Psoas muscle (tissue), 8 donors: Measurements from ENCODE around the gene CCDC141. TPM values are rescaled to one million over a fixed set of nuclear protein-coding genes. Genes with fewer than 3 reads are reported as not detected.

Source experiments
- ATAC-seq, 4 donors: fragments of 200-7000 bp; cut with Tn5 transposase; one replicate each; pipeline ENCODE4 v1.9.1; 2020; ENCODE audit warnings: moderate library complexity in 3 of 4, mild to moderate bottlenecking in 2 of 4
- DNase-seq, 2 donors: peaks; one replicate each; pipeline ENCODE4 v3.0.0-alpha.2; 2020
- H3K27ac ChIP-seq: fragments of 200-600 bp; one replicate; pipeline ENCODE4 v1.8.0; 2022
- H3K27me3 ChIP-seq, 3 donors: fragments of 200-600 bp in 1 of 3; one replicate each; pipeline versions ENCODE4 v1.6.1 to v1.8.0; 2013 to 2022; ENCODE audit warnings: low read length in 2 of 3, mild to moderate bottlenecking in 2 of 3, moderate library complexity in 1 of 3; ENCODE audit not compliant: insufficient read depth in 3 of 3
- H3K36me3 ChIP-seq, 2 donors: fragments of 200-600 bp in 1 of 2; one replicate each; pipeline versions ENCODE4 v1.6.1 to v1.8.0; 2013 to 2022; ENCODE audit warnings: low read depth in 1 of 2, mild to moderate bottlenecking in 1 of 2, moderate library complexity in 1 of 2; ENCODE audit not compliant: insufficient read depth in 1 of 2
- H3K4me1 ChIP-seq: fragments of 200-600 bp; one replicate; pipeline ENCODE4 v1.8.0; 2022
- H3K4me3 ChIP-seq: fragments of 200-600 bp; one replicate; pipeline ENCODE4 v1.8.0; 2022; ENCODE audit warnings: mild to moderate bottlenecking
- H3K9me3 ChIP-seq: fragments of 200-600 bp; one replicate; pipeline ENCODE4 v1.8.0; 2022
- WGBS, 3 donors: extraction: QIAGEN DNeasy Blood & Tissue Kit; methylation state at CpG; one replicate each; pipeline versions ENCODE4 v1.1.6 to v1.1.7; 2013; 5-methylcytosine and 5-hydroxymethylcytosine counted together
- intact Hi-C, 2 donors: fragments of 100-400 bp; cut with DNase I; formaldehyde crosslinking; loops; one replicate each; pipeline versions ENCODE4 v1.11.0 to v1.14.2; 2022
- polyA plus RNA-seq, 3 donors: library from polyadenylated mRNA; stranded (reverse); fragments of 200-250 nt; gene quantifications; one replicate each; pipeline ENCODE4 v1.2.3, GENCODE V29; 2013
- total RNA-seq, 4 donors: library from RNA; stranded (reverse); fragmentation: NEBNext Ultra II Directional in 2 of 4; extraction: Animal tissue kit (Norgen Biotek cat#: 25700) in 2 of 4; gene quantifications; one replicate each; pipeline versions ENCODE4 v1.2.1 to v1.2.4, GENCODE V29; 2021 to 2023
- TF ChIP-seq, protein P1 (sequence below): fragments of 200-600 bp; IDR thresholded peaks from one replicate; pipeline ENCODE4 v1.8.0; 2022; ENCODE audit warnings: antibody characterized with exemption
- donor health status: healthy with polysubstance abuse.
- donor health status: DM: no; HTN: no; CAD: no; lungs with moderate emphysema.
- donor health status: Bipolar disorder and iron deficiency.
- donor health status: healthy.
- donor health status: DM: yes; HTN: yes; CAD: no.
- donor health status: DM: no; HTN: no; CAD: no.
- donor health status: DM: no; HTN: no; CAD: no.
- donor health status: DM: yes; HTN: yes; CAD: no.

The CCDC141 gene
- total and polyA plus RNA-seq, 7 donors: 0.82 to 14.9 (median 5.9) TPM

DNA sequence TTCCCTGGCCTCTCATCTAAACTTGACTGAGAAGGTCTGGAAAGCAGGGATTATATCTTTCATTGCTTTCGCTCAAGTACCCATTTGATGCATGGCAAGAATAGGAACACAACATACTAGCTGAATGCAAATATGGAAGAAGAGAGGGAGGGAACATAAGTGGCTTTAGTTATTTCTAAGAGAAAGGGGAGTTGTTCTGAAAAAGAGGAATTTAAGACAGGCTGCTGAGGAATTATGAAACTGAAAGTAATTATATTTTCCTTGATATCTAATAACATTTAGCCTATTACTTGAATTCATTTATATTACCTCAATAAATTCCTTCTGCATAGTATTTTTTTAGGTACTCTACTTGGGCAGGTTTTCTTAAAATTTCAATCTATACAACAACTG, 136.9 kb downstream of the CCDC141 start:
- Histone ChIP-seq H3K27me3 (no peaks in the 10 kb centered on the region), H3K36me3 (no peaks in the 10 kb centered on the region), H3K4me3 (no peak overlapping the region), H3K9me3 (no peaks in the 10 kb centered on the region), H3K4me1 (peaks cover 53% of the 10 kb centered on the region), H3K27ac (peak overlapping the region; percentile 86)
- intact Hi-C loops: loop anchor here (2.0 to 5.0 kb wide), 2 partner anchors 16 to 116 kb away; no protein-coding TSS in a partner anchor
- ATAC-seq: no peak
- 94 to 97% (median 97%) methylated on average over 1 of the region's 1 CpG for WGBS, 3 donors
- TF ChIP-seq, protein P1, sequence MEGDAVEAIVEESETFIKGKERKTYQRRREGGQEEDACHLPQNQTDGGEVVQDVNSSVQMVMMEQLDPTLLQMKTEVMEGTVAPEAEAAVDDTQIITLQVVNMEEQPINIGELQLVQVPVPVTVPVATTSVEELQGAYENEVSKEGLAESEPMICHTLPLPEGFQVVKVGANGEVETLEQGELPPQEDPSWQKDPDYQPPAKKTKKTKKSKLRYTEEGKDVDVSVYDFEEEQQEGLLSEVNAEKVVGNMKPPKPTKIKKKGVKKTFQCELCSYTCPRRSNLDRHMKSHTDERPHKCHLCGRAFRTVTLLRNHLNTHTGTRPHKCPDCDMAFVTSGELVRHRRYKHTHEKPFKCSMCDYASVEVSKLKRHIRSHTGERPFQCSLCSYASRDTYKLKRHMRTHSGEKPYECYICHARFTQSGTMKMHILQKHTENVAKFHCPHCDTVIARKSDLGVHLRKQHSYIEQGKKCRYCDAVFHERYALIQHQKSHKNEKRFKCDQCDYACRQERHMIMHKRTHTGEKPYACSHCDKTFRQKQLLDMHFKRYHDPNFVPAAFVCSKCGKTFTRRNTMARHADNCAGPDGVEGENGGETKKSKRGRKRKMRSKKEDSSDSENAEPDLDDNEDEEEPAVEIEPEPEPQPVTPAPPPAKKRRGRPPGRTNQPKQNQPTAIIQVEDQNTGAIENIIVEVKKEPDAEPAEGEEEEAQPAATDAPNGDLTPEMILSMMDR: no peak
- DNase-seq: no peak

DNA sequence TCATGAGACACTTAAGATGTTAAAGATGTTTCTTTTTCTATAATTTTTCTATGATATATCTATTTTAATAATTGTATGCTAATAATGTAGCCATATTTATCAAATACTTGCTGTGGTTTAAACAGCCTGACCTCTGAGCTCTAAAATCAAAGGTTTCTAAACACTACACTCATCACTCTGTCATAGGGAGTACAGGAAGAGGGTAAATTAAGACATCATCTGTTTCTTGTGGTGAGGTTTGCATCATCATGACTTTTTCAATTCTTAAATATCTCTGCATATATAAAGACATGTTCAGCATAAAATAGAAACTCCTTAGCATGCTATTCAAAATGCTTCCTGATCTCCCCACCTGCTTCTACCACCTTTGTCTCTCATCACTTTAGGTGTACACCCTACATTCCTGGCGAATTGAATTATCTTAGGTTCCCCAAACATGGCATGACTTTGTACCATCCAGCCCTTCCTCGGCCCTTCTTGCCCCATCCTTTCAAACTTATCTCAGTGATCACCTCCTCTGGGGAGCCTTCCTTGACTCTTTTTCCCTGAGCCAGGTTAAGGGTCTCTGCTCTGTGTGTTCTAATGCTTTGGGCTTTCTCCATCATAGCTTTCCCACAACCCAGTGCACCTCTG, 137.4 kb downstream of the CCDC141 start:
- peak; percentile 27 to 59 (median 42) for ATAC-seq
- Histone ChIP-seq H3K27me3 (no peaks in the 10 kb centered on the region), H3K4me1 (peaks cover 53% of the 10 kb centered on the region), H3K9me3 (no peaks in the 10 kb centered on the region), H3K27ac (peak overlapping the region; percentile 86), H3K36me3 (no peaks in the 10 kb centered on the region), H3K4me3 (no peak overlapping the region)
- intact Hi-C loops: loop anchor here (2.0 to 5.0 kb wide), 2 partner anchors 16 to 115 kb away; no protein-coding TSS in a partner anchor
- 93 to 98% (median 97%) methylated on average over 2 of the region's 2 CpGs for WGBS, 3 donors
- no peak for DNase-seq
- TF ChIP-seq, protein P1: no peak

DNA sequence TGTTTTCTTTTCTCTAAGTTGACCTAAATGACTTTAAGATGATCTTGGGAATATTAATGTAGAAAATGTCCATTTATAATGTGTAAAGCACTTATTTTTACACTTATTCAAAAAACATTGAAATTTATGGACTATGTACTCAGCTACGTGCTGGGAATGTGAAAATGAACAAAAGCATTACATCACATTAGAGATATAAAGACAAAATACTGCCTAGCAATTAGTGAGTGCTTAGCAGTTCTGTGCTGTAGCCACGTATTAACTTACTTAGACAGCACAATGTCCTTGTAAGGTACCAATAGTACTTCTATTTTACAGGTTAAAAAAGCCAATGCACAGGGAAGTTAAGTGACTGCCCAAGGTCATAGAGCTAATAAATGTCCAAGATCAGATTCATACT, 138.9 kb downstream of the CCDC141 start:
- Histone ChIP-seq H3K4me3 (no peak overlapping the region), H3K36me3 (no peaks in the 10 kb centered on the region), H3K9me3 (no peaks in the 10 kb centered on the region), H3K27me3 (no peaks in the 10 kb centered on the region), H3K27ac (peak overlapping the region; percentile 86), H3K4me1 (peaks cover 53% of the 10 kb centered on the region)
- TF ChIP-seq, protein P1: no peak
- intact Hi-C loops: loop anchor here in 1 of 2 donors (5.0 kb wide), 1 partner anchor 114 kb away; no protein-coding TSS in a partner anchor
- DNase-seq (no peak), ATAC-seq (no peak)
- 32 to 67% (median 38%) methylated on average over 2 of the region's 2 CpGs for WGBS, 3 donors

DNA sequence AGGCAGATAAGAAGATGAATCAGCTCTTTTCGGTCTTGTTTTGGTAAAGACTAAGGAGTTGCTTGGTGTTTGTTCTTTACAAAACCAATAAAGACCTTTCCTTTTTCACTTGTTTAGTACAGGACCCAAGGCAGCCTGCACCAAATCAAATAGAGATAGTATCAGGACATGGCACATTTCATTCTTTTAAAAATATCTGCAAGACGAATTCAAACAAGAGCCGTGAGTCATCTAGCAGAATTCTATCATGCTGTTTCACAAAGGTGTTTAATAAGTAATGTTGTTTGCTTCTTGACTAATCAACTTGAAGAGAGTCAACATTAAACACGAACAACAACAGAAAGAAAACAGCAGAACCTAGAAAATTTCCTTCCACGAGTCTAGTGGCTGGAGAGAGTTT, 139.9 kb downstream of the CCDC141 start:
- 49 to 75% (median 57%) methylated on average over 5 of the region's 5 CpGs for WGBS, 3 donors
- Histone ChIP-seq H3K27ac (peak overlapping the region; percentile 86), H3K36me3 (no peaks in the 10 kb centered on the region), H3K27me3 (no peaks in the 10 kb centered on the region), H3K4me3 (peak overlapping the region; percentile 46), H3K9me3 (no peaks in the 10 kb centered on the region), H3K4me1 (peaks cover 52% of the 10 kb centered on the region)
- ATAC-seq (peak in 2 of 4 donors; percentile 19 to 40), DNase-seq (no peak)
- TF ChIP-seq, protein P1: no peak
- intact Hi-C loops: loop anchor here in 1 of 2 donors (5.0 kb wide), 1 partner anchor 113 kb away; no protein-coding TSS in a partner anchor
